ENCODE measurements around the gene PCP2. TPM values are rescaled to one million over a fixed set of nuclear protein-coding genes. Genes with fewer than 3 reads are reported as not detected.
A peak's percentile ranks its signal among the peaks of the same experiment; 100 is the strongest.

Gene PCP2
- total RNA-seq, 4 donors from 2014 or later = 4.1 to 14.2 TPM; not detected in 2

DNA sequence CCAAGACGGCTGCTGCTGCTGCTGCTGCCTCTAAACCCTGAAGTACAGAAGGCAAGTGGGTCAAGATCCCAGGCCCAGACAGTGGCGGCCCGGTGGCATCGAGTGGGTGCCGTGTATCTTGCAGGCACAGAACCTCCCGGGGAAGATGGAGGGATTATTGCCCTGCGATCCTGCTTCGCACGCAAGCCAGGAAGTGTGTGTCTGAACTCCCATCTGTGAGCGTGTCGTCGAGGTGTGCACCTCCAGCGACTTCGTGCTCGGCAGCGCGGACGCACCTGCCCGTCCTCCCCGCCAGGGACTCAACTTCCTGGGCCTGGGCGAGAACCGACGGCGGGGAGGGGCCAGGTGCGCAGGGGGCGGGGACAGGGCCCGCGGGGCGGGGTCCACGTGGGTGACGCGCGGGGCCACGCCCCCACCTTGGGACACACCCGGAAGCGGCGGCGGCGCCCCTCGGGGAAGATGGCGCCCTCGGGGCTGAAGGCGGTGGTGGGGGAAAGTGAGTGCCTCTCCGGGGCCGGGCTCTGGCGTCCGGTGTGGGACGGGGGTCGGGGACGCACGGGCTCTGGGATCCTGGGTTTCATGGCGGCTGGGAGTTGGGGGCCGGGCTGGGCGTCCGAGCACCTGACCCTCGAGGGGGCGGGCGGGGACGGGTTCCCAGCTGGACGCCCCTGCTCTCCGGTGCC, 3.3 kb upstream of the PCP2 start, which contains the start of gene STXBP2:
Gene STXBP2 (plus strand): TSS at position 420 of the 683 bp plus-strand sequence. CDS start 40 bp downstream, at position 460.
- intact Hi-C loops (cut with DNase I; ENCODE audit: low total_unique reads) = no loop called here
- TF ChIP-seq POLR2AphosphoS5 (IDR thresholded peaks at IDR 0.05) = peak; percentile 50 to 92 (median 87)
- TF ChIP-seq EP300 (IDR thresholded peaks at IDR 0.05; ENCODE audit: low read depth) = no peak
- TF ChIP-seq, protein P1, sequence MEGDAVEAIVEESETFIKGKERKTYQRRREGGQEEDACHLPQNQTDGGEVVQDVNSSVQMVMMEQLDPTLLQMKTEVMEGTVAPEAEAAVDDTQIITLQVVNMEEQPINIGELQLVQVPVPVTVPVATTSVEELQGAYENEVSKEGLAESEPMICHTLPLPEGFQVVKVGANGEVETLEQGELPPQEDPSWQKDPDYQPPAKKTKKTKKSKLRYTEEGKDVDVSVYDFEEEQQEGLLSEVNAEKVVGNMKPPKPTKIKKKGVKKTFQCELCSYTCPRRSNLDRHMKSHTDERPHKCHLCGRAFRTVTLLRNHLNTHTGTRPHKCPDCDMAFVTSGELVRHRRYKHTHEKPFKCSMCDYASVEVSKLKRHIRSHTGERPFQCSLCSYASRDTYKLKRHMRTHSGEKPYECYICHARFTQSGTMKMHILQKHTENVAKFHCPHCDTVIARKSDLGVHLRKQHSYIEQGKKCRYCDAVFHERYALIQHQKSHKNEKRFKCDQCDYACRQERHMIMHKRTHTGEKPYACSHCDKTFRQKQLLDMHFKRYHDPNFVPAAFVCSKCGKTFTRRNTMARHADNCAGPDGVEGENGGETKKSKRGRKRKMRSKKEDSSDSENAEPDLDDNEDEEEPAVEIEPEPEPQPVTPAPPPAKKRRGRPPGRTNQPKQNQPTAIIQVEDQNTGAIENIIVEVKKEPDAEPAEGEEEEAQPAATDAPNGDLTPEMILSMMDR (IDR thresholded peaks at IDR 0.05) = peak; percentile 13 to 75 (median 28)
- TF ChIP-seq POLR2A (IDR thresholded peaks at IDR 0.05) = peak; percentile 81

DNA sequence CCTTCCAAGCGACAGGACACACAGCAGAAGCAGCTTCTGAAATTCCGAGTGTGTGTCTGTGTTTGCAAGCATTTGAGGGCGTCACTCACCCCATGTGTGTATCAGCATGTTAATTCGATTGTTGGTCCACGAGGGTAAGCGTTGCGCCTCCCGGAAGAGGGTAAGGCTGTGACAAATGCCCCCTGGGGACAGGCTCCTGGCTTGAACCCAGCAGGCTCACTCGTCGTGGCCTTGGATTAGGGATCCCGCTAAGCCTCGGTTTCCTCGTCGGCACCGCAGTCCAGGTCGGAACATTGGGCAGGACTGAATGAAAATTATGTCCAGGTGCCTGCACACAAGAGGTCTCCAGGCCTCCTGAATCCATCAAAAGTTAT, 2.8 kb upstream of the PCP2 start:
- Histone ChIP-seq H3K27me3 (peaks cover 11% of the 10 kb centered on the region), H3K27ac (peak overlapping the region; percentile 83 to 93 (median 88)), H3K4me1 (peaks cover 0 to 8% (median 5%) of the 10 kb centered on the region in 4 donors), H3K4me3 (peak overlapping the region in 1 of 4 donors; percentile 80), H3K36me3 (no peaks in the 10 kb centered on the region), H3K9me3 (no peaks in the 10 kb centered on the region)
- WGBS, 2 donors (ENCODE audit: low coverage in 1 of 2) = 78 to 80% methylated on average over 1 to 16 of the region's 16 CpGs
- in situ Hi-C loops (cut with MboI; ENCODE audit: low pct_ligation_motif_present in 1 of 4, low pct_unique_long_range_greater_than_20kb in 1 of 4, low sequenced_read_pairs in 3 of 4) = no loop called here
- TF ChIP-seq, protein P1 (IDR thresholded peaks at IDR 0.05) = no peak
- TF ChIP-seq POLR2AphosphoS5 (IDR thresholded peaks at IDR 0.05) (no peak), POLR2A (IDR thresholded peaks at IDR 0.05) (no peak), EP300 (IDR thresholded peaks at IDR 0.05; ENCODE audit: low read depth) (no peak)
- DNase-seq = no peak
- intact Hi-C loops (cut with DNase I; ENCODE audit: low total_unique reads) = no loop called here

More for the DNA sequence above, 3.3 kb upstream of the PCP2 start, which contains the start of gene STXBP2:
- no peaks in the 10 kb centered on the region for H3K9me3 ChIP-seq
- no peaks in the 10 kb centered on the region for H3K36me3 ChIP-seq
- H3K4me3 ChIP-seq = peak within 1 kb of the TSS; percentile 49 to 80 (median 66)
- peaks cover 0 to 8% (median 5%) of the 10 kb centered on the region in 4 donors for H3K4me1 ChIP-seq
- peaks cover 11% of the 10 kb centered on the region for H3K27me3 ChIP-seq
- WGBS, 2 donors (ENCODE audit: low coverage in 1 of 2) = 10% methylated on average over 26 of the region's 61 CpGs; no CpG with 5 or more reads in 1 of the 2 donors
- DNase-seq = peak; percentile 93
- in situ Hi-C loops (cut with MboI; ENCODE audit: low pct_ligation_motif_present in 1 of 4, low pct_unique_long_range_greater_than_20kb in 1 of 4, low sequenced_read_pairs in 3 of 4) = no loop called here
- peak within 1 kb of the TSS; percentile 83 to 93 (median 88) for H3K27ac ChIP-seq

DNA sequence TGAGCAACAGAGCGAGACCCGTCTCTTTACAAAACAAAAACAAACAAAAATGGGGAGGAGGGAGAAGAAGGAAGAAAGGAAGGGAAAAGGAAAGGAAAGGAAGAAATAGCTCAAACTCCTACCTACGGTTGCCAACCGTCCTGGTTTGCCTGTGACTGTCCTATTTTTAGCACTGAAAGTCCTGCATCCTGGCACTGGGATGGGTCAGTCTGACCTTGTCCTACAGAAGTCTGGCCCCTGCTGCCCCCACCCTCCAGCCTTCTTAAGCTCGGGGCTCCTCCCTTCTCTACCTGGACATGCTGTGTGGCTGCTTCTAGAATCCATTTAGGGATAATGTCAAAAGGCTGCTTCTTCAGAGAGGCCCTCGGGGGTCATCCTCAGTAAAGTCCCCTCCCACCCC, 2.2 kb upstream of the PCP2 start:
- Histone ChIP-seq H3K36me3 (no peaks in the 10 kb centered on the region), H3K4me3 (no peak overlapping the region), H3K27ac (no peak overlapping the region), H3K27me3 (peaks cover 11% of the 10 kb centered on the region), H3K9me3 (no peaks in the 10 kb centered on the region), H3K4me1 (peaks cover 2 to 14% (median 8%) of the 10 kb centered on the region in 4 donors)
- TF ChIP-seq POLR2AphosphoS5 (IDR thresholded peaks at IDR 0.05) = no peak
- TF ChIP-seq POLR2A (IDR thresholded peaks at IDR 0.05) = no peak
- TF ChIP-seq, protein P1 (IDR thresholded peaks at IDR 0.05) = no peak
- TF ChIP-seq EP300 (IDR thresholded peaks at IDR 0.05; ENCODE audit: low read depth) = no peak
- DNase-seq = no peak
- 58 to 80% methylated on average over 1 to 6 of the region's 6 CpGs for WGBS, 2 donors (ENCODE audit: low coverage in 1 of 2)
- in situ Hi-C loops (cut with MboI; ENCODE audit: low pct_ligation_motif_present in 1 of 4, low pct_unique_long_range_greater_than_20kb in 1 of 4, low sequenced_read_pairs in 3 of 4) (no loop called here), intact Hi-C loops (cut with DNase I; ENCODE audit: low total_unique reads) (no loop called here)

DNA sequence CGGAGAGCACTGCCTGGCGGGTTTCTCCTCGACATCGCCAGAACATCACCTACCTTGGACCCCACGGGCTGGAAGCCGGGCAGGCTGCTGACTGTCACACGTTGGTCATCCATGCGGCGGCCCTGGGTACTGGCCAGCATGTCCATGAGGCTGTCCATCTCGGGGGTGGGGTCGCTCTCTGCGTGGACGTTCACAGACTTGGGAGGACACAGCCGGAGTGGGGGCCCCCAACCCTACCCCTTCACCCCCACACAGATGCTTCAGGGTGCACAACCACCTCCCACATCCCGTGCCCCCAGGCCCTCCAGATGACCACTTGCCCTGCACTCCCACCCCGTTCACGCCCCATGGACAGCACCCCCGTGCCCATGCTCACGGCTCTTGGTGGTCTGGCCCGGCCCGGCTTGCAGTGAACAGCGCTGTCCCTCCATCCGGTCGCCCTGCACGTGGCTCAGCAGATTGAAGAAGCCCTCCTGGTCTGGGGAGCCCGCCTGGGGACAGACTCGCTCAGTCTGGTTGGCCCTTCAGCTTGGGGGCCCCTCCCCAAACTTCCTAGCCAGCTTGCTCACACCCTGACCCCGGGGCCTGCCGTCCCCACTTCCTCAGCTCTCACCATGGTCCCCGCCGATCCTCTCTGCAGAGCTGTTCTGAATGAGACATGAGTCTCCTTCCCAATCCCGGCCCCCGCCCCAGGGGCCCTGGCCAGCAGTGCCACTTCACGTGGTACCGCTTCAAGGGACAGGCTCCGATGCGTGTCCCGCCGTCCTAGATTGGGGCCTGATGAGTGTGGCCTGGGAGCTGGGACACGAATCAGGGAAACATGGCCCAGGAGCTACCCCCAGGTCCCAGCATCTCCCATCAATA, 947 bp downstream of the PCP2 start:
- intact Hi-C loops (cut with DNase I; ENCODE audit: low total_unique reads) (no loop called here), in situ Hi-C loops (cut with MboI; ENCODE audit: low pct_ligation_motif_present in 1 of 4, low pct_unique_long_range_greater_than_20kb in 1 of 4, low sequenced_read_pairs in 3 of 4) (no loop called here)
- no peaks in the 10 kb centered on the region for H3K9me3 ChIP-seq
- H3K27ac ChIP-seq = no peak overlapping the region
- H3K36me3 ChIP-seq = no peaks in the 10 kb centered on the region
- H3K4me1 ChIP-seq = peaks cover 15 to 30% (median 26%) of the 10 kb centered on the region in 4 donors
- DNase-seq = no peak
- TF ChIP-seq EP300 (IDR thresholded peaks at IDR 0.05; ENCODE audit: low read depth) (no peak), POLR2A (IDR thresholded peaks at IDR 0.05) (no peak), POLR2AphosphoS5 (IDR thresholded peaks at IDR 0.05) (no peak)
- TF ChIP-seq, protein P1 (IDR thresholded peaks at IDR 0.05) = no peak
- peaks cover 9% of the 10 kb centered on the region for H3K27me3 ChIP-seq
- WGBS, 2 donors (ENCODE audit: low coverage in 1 of 2) = 91 to 94% methylated on average over 3 to 32 of the region's 40 CpGs
- no peak overlapping the region for H3K4me3 ChIP-seq

Data from transverse colon (tissue), 4 donors.